GM21529 (cell line): Measurements from ENCODE around the gene RREB1.
A peak's percentile ranks its signal among the peaks of the same experiment; 100 is the strongest.

Experiments used
- ATAC-seq: cut with Tn5 transposase; IDR thresholded peaks from one replicate; pipeline ENCODE4 v1.9.1; 2021; ENCODE audit not compliant: unreplicated experiment

RREB1 gene

DNA sequence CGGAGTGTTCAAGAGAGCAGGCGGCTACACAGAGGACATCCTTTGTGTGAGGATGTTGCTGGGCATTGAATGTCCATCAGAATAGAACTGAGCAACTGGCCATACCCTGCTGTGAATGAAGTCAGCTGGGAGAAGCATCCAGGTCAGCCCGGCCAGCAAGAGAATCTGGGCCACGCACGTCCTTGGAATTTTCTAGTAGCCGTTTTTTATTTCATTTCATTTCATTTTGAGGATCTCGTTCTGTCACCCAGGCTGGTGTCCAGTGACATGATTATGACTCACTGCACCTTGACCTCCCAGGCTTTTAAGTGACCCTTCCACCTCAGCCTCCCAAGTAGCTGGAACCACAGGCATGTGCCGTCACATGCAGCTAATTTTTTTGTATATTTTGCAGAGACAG is 107.4 kb downstream of the RREB1 start:
- no peak for ATAC-seq

DNA sequence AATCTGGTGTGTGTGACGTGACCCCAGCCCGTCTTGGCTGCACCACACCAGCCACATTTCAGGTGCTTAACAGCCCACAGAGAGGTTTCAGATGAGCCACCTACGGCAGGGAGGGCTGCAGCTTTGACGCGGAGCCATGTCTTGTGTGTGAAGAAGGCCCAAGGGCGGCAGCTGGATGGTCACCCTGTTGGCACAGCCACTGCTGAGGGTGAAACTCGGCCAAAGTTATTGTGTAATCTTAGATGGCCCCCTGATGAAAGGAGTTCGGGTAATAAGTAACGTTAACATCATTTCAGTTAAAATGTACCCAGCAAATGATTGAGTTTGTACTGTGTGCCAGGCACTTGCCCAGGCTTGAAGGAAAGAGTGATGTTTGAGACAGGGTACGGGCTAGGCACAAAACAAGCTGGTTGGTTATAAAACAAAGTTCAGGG is 108.1 kb downstream of the RREB1 start:
- ATAC-seq, result no peak

DNA sequence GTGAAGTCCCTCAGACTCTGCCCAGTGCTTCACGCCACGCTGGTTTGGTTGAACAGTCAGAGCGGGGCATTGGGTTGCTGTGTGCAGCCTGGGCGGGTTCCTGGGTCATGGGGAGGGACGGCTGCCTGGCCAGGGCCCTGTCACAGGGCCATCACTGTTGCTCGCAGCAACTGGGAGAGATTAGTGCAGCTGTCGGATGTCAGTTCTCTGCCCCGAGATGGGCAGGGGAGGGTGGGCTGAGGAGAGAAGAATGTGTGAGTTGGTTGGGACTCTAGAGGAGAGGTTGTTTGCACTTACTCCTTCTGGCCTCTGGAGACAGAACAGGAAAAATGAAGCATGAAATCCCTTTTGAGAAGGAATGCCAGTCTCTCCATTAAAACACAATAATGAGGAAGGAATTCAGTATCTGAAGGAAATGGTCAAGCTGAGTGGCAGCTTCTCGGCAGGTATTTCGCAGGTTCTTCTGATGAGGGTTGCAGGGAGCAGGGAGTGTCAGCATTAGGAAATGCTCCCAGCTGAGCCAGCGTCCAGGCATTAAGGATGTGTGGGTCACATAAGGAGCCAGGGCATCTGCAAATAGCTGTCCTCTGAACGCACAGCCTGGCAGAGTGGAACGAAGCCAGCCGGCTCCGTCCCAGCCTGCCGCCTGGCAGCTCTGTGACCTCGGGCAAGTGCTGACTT is 109.3 kb downstream of the RREB1 start:
- ATAC-seq, result no peak

DNA sequence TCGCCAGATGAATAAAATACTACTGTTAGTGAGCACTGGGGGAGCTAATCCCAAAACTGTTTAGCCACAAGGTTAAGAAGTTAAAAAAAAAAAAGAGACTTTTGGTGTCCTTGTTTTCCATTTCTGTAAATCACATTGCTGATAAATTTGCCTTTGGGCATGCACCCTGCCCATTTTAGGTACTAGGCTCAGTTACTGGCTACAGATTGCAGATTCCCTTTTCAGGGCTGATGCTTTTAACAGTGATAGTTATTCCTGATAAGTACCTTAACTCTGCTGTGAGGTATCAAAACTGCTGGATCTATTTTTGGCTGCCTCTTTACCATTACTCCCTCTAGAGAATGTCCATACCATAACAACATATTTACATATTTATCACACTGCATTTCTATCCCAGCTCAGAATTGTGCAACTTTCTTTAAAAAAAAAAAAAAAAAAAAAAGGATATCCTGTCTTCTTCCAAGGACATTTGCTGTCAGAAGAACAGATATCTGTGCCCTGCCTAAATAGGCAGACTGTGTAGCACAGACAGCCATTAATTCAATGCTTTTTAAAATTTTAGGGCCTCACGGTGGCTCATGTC is 110.7 kb downstream of the RREB1 start:
- no peak for ATAC-seq

DNA sequence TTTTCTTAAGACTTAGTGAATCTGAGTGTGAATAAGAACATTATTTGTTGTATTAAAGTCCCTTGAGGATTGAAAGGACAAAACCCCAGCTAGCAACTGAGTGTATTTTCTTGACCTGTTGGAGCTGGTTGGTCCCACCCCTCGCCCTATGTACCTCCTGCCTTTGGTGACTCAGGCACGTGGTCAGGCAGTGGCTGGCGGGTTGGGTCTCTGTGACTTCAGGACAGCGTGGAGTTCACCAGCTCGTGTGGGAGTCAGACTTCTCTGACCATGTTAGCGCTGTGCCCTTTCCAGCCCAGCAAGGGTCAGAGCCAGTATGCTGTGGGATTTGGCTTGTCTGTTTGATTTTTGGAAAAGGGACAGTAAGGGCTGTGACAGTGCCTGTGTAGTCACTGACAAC is 111.5 kb downstream of the RREB1 start:
- no peak for ATAC-seq

DNA sequence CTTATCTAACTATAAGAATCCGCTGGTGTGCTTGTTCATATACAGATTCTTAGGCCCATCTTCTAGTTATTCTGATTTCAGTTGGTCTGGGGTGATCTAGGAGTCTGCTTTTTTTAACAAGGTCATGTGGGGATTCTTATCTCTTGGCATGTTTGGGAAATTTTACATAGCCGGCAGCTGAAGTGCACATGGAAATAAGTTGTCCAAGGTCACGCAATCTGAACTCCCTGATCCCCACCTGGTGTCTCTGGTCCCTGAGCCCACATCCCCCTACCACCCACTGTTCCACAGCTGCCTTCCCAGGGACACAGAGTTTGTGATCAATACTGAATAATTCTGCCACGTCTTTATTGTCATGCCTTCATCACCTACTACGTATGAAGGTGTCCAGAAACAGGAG is 114.4 kb downstream of the RREB1 start:
- ATAC-seq, result no peak

DNA sequence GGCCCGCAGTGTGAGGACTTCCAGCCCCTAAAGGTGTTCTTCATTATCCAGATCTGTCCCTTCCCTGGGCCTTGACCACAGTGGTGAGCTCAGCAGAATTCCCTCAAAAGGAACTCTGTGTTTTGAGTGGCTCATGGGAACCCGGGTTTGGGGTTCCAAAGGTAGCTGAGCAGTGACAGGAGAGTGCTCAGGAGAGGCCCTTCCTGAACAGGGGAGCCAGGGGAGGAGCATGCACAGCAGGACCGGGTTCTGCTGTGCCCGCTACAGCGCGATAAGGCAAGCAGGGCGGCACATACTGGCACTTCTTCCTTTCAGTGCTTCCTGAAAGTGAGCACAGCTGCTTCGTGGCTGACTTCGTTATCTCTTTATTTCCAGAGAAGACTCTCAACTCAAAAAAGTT is 117.0 kb downstream of the RREB1 start:
- ATAC-seq, result no peak

DNA sequence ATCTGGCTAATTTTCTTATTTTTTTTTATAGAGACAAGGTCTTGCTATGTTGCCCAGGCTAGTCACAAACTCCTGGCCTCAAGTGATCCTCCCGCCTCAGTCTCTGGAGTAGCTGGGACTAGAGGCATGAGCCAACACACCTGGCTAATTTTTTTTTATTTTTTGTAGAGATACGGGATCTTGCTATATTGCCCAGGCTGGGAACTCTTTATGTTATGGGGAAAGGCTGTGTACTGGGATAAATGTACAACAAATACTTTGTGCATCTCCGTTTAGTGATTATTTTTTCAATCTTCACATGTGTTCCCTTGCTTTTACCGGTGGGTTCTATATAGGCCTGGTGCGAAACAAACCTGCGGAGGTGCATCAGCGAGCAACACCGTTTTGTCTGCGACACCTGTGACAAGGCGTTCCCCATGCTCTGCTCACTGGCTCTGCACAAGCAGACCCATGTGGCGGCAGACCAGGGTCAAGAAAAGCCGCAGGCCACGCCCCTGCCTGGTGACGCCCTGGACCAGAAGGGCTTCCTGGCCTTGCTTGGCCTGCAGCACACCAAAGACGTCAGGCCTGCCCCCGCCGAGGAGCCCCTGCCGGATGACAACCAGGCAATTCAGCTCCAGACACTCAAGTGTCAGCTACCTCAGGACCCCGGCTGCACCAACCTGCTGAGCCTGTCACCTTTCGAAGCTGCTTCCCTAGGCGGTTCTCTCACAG is 121.1 kb downstream of the RREB1 start:
- ATAC-seq, result no peak

DNA sequence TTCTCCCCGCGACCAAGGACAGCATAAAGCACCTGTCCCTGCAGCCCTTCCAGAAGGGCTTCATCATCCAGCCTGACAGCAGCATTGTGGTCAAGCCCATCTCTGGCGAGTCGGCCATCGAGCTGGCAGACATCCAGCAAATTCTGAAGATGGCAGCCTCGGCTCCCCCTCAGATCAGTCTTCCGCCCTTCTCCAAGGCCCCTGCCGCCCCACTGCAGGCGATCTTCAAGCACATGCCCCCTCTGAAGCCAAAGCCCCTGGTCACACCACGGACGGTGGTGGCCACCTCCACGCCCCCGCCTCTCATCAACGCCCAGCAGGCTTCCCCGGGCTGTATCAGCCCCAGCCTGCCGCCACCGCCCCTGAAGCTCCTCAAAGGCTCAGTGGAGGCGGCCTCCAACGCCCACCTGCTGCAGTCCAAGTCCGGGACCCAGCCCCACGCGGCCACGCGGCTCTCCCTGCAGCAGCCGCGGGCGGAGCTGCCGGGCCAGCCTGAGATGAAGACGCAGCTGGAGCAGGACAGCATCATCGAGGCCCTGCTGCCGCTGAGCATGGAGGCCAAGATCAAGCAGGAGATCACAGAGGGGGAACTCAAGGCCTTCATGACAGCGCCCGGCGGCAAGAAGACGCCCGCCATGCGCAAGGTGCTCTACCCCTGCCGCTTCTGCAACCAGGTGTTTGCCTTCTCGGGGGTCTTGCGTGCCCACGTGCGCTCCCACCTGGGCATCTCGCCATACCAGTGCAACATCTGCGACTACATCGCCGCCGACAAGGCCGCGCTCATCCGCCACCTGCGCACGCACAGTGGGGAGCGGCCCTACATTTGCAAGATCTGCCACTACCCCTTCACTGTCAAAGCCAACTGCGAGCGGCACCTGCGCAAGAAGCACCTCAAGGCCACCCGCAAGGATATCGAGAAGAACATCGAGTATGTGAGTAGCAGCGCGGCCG is 121.9 kb downstream of the RREB1 start:
- ATAC-seq, result no peak

DNA sequence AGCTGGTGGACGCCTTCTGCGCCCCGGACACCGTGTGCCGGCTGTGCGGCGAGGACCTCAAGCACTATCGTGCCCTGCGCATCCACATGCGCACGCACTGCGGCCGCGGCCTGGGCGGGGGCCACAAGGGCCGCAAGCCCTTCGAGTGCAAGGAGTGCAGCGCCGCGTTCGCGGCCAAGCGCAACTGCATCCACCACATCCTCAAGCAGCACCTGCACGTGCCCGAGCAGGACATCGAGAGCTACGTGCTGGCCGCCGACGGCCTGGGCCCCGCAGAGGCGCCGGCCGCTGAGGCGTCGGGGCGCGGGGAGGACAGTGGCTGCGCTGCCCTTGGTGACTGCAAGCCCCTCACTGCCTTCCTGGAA is 122.5 kb downstream of the RREB1 start:
- ATAC-seq, result no peak

DNA sequence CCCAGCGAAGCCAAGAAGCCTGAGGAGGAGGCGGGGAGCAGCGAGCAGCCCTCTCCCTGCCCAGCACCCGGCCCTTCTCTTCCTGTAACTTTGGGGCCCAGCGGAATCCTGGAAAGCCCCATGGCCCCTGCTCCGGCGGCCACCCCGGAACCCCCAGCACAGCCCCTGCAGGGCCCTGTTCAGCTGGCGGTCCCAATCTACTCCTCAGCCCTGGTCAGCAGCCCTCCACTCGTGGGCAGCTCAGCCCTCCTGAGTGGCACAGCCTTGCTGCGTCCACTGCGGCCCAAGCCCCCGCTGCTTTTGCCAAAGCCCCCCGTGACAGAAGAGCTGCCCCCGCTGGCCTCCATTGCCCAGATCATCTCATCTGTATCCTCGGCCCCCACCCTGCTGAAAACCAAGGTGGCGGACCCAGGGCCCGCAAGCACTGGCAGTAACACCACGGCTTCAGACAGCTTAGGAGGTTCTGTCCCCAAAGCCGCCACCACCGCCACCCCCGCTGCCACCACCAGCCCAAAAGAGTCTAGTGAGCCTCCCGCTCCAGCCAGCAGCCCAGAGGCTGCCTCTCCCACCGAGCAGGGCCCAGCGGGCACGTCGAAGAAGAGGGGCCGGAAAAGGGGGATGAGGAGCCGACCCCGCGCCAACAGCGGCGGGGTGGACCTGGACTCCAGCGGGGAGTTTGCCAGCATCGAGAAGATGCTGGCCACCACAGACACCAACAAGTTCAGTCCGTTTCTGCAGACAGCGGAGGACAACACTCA is 123.4 kb downstream of the RREB1 start:
- no peak for ATAC-seq

DNA sequence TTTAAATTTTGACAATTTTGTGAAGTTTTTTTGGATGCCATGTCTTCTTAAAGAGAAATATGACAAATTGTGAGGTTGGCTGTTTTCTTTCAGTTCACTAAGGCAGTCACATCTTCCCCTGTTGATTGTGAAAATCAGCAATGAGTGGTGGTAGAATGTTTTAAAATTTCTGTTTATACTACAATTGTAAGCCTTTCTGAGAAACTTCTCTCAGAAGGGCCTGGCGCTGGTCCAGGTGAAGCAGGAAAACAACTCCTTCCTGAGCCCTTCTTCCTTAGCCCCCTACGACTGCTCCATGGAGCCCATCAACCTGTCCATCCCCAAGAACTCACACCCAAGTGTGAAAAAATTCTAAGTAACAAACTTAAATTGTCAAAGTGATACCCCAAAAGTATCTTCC is 124.6 kb downstream of the RREB1 start:
- ATAC-seq, result no peak

DNA sequence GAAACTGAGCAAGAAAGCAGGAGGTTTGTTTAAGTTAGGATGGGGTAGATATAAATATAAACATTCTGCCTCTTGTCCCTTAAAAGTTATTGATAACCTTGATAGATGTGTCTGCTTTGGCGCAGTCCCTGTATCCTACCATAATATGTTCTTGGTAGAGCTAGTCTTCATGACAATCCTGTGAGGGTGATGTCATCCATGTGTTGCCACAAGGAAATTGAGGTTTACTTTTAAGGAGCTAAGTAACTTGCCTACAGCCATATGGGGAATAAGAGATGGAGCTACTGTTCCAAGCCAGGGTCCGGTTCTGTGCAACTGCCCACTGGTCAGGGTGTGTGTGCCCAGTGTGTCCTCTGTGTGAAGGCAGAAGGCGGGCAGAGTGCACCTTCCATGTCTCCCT is 126.8 kb downstream of the RREB1 start:
- no peak for ATAC-seq

DNA sequence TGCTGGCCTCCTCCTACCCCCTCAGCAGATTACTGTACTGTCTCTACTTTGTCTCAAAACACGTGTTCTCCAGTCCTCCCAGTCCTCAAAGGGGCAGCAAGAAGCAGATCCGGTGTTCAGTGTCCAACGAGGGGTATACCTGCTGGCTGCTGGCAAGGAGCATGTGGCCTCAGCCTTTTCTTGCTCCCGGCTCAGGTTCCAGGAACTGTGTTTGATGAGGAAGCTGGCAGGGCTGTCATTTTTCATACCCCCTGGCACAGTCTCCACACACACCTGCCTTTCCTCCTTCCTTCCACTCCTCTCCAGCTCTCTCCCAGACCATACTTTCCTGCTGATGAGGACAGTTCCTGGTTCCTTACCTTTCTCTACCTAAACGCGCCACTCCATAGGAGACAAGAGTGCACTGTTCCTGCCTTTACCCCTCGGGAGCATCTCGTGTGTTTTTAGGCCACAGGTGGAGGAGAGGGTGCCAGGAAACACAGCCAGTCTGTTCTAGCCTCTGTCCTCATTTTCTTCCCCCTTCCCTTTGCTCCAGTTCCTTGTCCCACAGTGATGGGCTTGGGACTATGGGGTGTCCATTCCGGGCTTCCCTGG is 128.0 kb downstream of the RREB1 start:
- ATAC-seq, result peak; percentile 1

DNA sequence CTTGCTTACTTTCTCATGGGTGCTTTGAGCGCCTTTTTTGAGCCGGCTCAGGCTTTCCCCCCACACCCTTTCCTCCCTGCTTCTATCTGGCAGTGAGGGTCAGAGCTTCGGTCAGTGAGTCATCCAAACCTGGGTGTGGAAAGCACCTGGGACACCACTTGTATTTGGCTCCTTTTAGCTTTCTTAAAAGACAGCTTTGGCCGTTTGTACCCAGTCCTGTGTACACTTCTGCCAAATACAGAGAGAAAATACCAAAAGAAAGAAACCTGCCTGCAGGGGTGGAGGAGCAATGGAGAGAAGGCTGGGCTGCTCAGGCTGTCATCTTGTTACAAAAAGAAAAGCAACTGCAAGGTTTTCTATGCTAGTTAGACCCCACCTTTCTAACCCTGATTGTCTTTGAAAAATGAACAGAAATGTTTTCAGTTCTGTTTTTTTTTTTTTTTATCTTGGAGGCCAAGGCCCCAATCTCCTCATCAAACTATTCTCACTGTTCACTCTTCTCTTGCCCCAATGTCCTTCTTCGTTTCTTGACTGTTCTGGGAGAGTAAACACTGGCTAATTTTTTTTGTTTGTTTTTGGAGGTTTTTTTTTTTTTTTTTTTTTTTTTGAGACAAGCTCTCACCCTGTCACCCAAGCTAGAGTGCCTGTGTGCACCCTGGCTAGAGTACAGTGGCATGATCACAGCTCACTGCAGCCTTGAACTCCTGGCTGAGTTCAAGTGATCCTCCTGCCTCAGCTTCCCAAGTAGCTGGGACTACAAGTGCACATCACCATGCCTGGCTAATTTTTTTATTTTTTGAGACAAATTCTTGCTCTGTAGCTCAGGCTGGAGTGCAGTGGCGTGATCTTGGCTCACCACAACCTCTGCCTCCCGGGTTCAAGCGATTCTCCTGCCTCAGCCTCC is 128.8 kb downstream of the RREB1 start:
- peak; percentile 69 for ATAC-seq

DNA sequence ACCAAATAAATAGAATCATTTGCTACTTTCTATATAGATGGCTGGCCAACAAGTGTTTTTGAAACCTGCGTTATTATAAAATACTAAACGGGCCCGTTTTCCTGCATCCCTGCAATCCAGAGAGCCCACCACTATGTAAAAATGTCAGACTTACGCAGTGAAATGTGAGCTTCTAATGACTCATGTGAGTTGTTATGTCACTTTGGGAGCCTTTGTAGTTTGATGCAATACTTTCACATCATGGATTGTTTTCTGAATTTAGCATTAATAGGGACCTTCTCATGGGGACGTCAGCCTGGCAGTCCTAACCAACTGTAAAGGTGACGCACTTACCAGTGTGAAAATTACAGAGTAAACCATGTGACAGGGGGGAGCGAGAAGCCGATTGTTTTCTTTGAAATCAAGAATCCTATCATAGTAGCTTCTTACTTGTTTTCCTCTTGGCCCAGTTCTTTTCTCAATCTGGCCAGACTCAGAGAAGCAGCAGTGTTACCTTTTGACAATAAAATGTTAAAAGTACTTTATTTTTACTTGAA is 130.0 kb downstream of the RREB1 start:
- ATAC-seq, result no peak

DNA sequence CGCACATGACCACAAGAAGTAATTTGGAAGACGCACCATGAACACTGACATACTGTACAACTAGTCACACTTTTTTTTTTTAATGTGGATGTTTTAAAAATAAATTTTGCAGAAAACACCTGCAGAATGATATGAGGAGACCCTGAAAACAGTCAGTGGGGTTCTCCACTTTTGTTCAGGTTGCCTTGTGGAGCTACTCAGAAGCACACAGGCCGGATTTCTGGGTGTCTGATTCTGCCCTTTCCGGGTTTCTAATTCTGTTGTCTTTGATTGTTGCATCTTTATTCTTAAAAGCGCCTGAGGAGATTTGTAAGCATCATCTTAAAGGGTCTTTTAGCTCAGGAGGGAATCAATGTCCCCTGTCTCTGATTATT is 130.8 kb downstream of the RREB1 start:
- no peak for ATAC-seq

DNA sequence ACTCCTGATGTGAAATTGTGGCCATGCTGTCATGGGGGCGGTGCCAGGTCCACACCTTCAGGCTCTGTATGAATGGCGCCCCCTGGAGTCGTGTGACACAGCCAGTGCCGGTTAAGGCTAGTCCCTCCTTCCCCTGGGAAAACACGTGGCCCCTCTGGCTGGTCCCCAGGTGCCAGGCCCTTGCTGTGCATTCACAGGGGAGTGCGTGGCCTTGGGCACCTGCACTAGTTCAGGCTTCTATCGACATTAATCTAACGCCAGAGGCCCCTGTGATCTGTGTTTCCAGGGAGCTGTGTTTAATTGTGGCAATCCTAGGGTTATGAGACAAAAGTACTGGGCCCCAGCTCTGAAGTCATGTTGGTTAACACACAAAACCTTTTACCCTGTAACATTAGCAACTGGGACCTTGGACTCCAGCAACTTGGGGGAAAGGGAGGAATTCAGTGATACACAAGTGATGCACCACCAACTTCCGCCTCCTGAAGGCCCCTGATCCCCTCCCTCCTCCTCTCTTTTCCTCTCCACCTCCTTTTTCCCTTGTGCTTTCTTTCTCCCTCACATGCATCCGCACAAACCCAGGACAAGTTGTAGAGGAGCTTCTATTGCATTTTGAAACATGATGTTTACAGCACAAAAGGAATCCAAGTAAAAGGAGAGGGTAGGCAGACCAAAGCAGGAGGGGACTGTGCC is 131.3 kb downstream of the RREB1 start:
- no peak for ATAC-seq

DNA sequence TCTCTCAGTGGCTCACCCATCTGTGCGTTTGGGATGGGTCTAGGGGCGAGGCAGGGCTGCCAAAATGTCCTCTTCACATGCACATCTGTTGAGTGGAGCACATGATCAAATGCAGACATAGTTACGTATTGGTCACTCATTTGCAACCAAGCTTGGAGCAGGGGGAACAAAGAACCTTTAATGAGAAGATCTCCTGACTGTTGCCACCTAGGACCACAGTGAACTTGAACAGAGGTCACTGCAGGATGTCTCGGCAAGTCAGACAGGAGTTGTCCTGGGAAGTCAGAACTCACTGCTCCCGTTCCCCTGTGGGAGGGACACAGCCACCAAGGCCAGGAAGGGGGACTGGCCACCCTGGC is 131.8 kb downstream of the RREB1 start:
- no peak for ATAC-seq
